ENCODE results near the gene EIF4G1.
A peak's percentile ranks its signal among the peaks of the same experiment; 100 is the strongest.

Gene EIF4G1

DNA sequence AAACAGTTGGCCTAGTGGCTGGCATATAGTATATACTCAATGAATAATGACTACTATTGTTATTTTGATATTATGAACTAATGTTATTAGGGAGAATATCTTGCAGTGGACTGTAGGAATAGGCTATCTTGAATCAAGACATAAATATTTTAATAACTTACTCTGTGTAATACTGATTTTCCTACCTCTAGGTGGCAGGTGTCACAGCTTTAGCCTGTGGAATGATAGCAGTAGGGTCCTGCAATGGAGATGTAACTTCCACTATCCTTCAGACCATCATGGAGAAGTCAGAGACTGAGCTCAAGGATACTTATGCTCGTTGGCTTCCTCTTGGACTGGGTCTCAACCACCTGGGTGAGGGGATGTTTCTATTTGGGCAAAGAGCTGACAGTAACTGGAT lies 8.8 kb upstream of the EIF4G1 start:
- no peak for DNase-seq (ENCODE audit: low read depth)
- no peak overlapping the region for H3K4me3 ChIP-seq (ENCODE audit: low read length)
- TF ChIP-seq, protein P1, sequence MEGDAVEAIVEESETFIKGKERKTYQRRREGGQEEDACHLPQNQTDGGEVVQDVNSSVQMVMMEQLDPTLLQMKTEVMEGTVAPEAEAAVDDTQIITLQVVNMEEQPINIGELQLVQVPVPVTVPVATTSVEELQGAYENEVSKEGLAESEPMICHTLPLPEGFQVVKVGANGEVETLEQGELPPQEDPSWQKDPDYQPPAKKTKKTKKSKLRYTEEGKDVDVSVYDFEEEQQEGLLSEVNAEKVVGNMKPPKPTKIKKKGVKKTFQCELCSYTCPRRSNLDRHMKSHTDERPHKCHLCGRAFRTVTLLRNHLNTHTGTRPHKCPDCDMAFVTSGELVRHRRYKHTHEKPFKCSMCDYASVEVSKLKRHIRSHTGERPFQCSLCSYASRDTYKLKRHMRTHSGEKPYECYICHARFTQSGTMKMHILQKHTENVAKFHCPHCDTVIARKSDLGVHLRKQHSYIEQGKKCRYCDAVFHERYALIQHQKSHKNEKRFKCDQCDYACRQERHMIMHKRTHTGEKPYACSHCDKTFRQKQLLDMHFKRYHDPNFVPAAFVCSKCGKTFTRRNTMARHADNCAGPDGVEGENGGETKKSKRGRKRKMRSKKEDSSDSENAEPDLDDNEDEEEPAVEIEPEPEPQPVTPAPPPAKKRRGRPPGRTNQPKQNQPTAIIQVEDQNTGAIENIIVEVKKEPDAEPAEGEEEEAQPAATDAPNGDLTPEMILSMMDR (conservative IDR thresholded peaks at IDR 0.05; ENCODE audit: low read depth, low read length), result peak; percentile 60

DNA sequence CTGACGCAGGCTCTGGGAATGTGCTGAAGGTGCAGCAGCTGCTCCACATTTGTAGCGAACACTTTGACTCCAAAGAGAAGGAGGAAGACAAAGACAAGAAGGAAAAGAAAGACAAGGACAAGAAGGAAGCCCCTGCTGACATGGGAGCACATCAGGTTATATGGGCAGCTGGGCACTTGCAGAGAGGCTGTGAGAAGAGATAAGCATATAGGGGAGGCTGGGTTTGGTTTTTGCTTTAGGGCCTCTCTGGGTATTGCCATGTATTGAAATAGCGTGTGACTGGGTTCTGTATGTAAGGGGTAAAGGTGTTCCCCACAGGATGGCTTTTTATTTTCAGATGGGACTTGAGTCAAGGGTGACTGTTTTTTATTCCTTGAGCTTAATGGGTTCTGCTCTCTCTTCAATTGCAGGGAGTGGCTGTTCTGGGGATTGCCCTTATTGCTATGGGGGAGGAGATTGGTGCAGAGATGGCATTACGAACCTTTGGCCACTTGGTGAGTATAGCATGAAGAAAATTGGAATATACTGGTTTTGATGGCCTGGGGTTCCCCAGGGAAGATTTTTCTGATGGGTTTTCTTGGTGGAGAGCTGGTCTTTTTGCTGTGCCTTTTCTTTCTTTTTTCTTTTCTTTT lies 7.9 kb upstream of the EIF4G1 start:
- DNase-seq (ENCODE audit: low read depth), result no peak
- no peak overlapping the region for H3K4me3 ChIP-seq (ENCODE audit: low read length)
- TF ChIP-seq, protein P1 (conservative IDR thresholded peaks at IDR 0.05; ENCODE audit: low read depth, low read length), result no peak

DNA sequence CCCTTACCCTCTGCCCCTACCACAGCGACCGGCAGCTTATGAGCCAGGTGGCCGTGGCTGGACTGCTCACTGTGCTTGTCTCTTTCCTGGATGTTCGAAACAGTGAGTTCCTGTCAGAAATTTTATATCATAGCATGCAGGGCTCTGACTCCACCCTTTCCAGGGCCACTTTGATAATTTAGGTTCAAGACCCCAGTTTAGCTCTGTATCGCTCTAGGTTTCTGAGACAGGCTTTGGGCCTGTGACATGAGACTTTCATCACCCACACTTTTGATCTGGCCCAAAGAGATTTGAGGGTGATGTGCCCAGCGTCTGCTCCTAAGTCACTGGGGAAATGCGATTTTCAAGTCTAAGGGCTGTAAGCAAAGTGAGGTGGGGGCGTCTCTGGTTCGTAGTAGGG lies 6.5 kb upstream of the EIF4G1 start:
- DNase-seq (ENCODE audit: low read depth), result no peak
- TF ChIP-seq, protein P1 (conservative IDR thresholded peaks at IDR 0.05; ENCODE audit: low read depth, low read length), result no peak

DNA sequence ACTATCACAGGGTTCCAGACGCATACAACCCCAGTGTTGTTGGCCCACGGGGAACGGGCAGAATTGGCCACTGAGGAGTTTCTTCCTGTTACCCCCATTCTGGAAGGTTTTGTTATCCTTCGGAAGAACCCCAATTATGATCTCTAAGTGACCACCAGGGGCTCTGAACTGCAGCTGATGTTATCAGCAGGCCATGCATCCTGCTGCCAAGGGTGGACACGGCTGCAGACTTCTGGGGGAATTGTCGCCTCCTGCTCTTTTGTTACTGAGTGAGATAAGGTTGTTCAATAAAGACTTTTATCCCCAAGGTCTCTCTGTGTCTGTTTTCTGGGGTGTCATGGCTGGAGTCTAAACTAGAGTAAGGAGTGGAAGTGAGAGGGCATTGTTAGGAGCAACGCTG lies 5.7 kb upstream of the EIF4G1 start:
- TF ChIP-seq, protein P1 (conservative IDR thresholded peaks at IDR 0.05; ENCODE audit: low read depth, low read length), result no peak
- no peak overlapping the region for H3K4me3 ChIP-seq (ENCODE audit: low read length)
- DNase-seq (ENCODE audit: low read depth), result no peak

More for the DNA sequence above, 6.5 kb upstream of the EIF4G1 start:
- H3K4me3 ChIP-seq (ENCODE audit: low read length), result no peak overlapping the region

DNA sequence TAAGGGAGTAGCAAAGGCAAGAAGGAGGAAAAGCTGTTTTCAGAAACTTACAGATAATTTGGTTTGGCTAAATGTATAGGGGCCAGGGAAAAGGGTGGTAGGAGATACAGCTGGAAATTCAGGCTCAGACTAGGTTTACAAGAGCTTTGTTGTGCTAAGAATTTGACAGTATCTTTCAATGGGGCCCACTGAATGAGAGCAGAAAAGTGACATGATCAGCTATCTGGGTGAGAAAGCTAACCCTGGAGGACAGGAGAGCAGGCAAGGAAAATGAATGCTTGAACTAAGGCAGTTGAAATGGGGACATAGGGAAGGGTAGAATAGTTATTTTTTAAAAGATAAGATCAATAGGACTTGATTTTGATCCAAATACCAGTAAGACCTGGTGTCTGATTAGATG lies 2.8 kb upstream of the EIF4G1 start:
- TF ChIP-seq, protein P1 (conservative IDR thresholded peaks at IDR 0.05; ENCODE audit: low read depth, low read length), result no peak
- no peak overlapping the region for H3K4me3 ChIP-seq (ENCODE audit: low read length)
- no peak for DNase-seq (ENCODE audit: low read depth)

DNA sequence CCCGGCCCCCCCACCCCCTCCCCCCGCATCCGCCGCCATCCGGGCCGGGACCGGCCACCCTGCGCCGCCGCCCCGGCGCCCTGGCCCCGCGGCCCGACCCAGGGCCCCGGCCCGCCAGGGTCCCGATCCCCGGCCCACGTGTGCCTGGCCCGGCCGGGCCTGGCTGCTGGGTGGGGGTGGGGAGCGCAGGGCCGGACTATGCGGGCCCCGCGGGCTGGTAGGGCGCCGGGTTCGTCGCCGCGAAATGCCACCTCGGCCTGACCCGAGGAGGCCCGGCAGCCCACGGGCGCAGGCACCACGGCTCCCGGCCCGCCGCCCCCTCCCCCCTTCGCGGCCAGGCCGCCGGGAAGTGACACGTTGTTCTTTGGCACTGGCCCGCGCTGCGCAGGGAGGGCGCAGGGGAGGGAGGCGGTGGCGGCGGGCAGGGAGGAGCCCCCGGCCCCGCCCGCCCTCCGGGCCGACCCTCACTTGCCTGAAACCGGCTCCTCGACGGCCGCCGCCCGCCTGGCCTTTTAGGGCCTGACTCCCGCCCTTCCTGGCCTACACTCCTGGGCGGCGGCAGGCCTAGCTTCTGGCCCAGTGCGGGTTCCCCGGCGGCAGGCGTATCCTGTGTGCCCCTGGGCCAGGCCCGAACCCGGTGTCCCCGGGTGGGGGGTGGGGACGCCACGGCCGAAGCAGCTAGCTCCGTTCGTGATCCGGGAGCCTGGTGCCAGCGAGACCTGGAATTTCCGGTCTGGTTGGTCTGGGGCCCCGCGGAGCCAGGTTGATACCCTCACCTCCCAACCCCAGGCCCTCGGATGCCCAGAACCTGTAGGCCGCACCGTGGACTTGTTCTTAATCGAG lies 515 bp downstream of the EIF4G1 start:
- no peak for DNase-seq (ENCODE audit: low read depth)
- TF ChIP-seq, protein P1 (conservative IDR thresholded peaks at IDR 0.05; ENCODE audit: low read depth, low read length), result no peak
- peak overlapping the region; percentile 87 for H3K4me3 ChIP-seq (ENCODE audit: low read length)

DNA sequence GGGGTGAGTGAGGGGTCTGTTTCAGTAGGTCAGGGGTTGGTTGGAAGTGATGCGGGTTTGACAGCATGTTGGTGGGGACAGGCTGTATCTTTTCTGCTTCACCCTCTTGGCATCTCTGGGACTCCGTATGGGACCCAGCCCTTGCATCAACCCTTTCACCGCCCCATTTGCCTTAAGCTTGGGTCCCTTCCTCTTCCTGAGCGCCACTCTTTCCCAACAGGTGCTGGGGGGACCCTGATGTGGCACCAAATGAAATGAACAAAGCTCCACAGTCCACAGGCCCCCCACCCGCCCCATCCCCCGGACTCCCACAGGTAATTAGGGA lies 1.1 kb downstream of the EIF4G1 start:
- H3K4me3 ChIP-seq (ENCODE audit: low read length), result peak overlapping the region; percentile 87
- TF ChIP-seq, protein P1 (conservative IDR thresholded peaks at IDR 0.05; ENCODE audit: low read depth, low read length), result no peak
- DNase-seq (ENCODE audit: low read depth), result no peak

Measured in retinal pigment epithelial cell (primary cell).